SK-MEL-5 (cell line): Measurements from ENCODE around the gene PPP3R1. TPM values are rescaled to one million over a fixed set of nuclear protein-coding genes. Genes with fewer than 3 reads are reported as not detected.
A peak's percentile ranks its signal among the peaks of the same experiment; 100 is the strongest.

Source experiments
- DNase-seq: peaks from one replicate; pipeline ENCODE4 v3.0.0-alpha.2; 2016; ENCODE audit warnings: low read depth, low spot score
- in situ Hi-C: cut with HindIII; loops from 2 replicates; pipeline ENCODE4 v1.10.0; 2016; ENCODE audit warnings: low sequenced_read_pairs, high pct_unique_total_duplicates, low pct_unique_long_range_greater_than_20kb
- total RNA-seq: library from RNA; depleted of rRNA; stranded (reverse); fragments of >200 nt; shearing (Covaris generic); gene quantifications from 2 replicates; pipeline ENCODE4 v1.2.3, GENCODE V29; 2014

PPP3R1 gene
- total RNA-seq, 1 experiment from 2014 or later, result 20.3 TPM

- DNase-seq, result no peak
- in situ Hi-C loops, result no loop called here
These were observed 11.9 kb downstream of the PPP3R1 start for GRCh38 chr2:68240446-68240845.

GRCh38 chr2:68238955-68239822 is 13.1 kb downstream of the PPP3R1 start:
- no peak for DNase-seq

DNA sequence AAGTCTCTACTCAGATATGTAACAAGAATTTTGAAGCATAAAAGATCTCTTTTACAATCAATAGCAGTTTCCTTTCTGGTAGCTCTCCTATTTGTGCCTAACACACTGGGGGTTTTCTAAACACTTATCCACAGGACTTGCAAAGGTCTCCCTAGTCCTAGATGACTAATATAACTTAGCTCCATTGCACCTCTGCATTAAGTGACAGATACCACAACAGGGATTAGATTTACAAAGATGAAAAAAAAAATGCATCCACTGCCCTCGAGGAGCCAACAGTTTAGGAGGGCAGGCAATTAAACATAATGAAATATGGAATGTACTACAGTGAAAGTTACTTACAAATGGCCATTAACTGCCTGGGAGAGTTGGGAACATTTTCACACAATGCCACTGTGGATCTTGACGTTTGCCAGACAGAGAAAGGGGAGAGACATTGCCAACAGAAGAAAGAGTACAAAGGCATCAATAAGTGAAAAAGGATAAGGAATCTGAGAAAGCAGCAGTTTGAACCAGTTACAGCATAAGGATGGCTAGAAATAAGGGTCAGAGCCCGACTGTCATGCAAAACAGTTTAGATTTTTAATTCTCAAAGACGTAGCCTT is 14.3 kb downstream of the PPP3R1 start:
- no peak for DNase-seq
- in situ Hi-C loops, result no loop called here

More at GRCh38 chr2:68238955-68239822, 13.1 kb downstream of the PPP3R1 start:
- in situ Hi-C loops, result no loop called here

- in situ Hi-C loops, result no loop called here
These were observed 14.9 kb downstream of the PPP3R1 start for GRCh38 chr2:68237404-68237803.

GRCh38 chr2:68236876-68237275 is 15.5 kb downstream of the PPP3R1 start:
- in situ Hi-C loops, result no loop called here
- DNase-seq, result no peak

More at GRCh38 chr2:68237404-68237803, 14.9 kb downstream of the PPP3R1 start:
- DNase-seq, result no peak

- in situ Hi-C loops, result no loop called here
- DNase-seq, result no peak
These were observed 16.1 kb downstream of the PPP3R1 start for GRCh38 chr2:68236103-68236734.

DNA sequence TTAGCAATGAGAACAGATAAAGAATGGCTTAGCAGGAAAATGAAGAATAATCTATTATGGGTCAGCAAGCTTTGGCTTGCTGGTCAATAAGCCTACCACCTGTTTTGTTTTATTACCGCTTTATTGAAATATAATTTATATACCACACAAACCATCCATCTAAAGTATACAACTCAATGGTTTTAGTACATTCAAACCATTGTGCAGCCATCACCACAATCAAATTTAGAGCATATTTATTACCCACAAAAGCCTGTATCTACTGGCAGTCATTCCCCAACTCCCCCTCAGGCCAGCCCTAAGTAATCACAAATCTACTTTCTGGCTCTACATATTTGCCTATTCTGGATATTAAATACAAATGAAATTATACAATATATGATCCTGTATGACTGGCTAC is 17.2 kb downstream of the PPP3R1 start:
- in situ Hi-C loops, result no loop called here
- DNase-seq, result no peak

GRCh38 chr2:68234405-68234804 is 17.9 kb downstream of the PPP3R1 start:
- DNase-seq, result no peak
- in situ Hi-C loops, result no loop called here

DNA sequence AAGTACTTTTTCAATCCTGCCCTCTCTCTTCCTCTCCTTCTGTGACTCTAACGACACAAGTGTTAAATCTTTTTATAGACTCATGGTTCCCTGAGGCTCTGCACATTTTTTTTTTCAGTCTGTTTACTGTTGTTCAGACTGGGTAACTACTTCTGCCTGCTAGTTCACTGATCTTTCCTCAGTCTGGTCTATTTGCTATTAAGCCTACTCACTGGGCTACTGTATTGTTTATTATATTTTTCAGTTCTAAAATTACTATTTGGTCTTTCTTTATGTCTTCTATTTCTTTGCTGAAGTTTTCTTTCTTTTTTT is 21.3 kb downstream of the PPP3R1 start:
- DNase-seq, result no peak
- in situ Hi-C loops, result no loop called here

GRCh38 chr2:68230241-68231060 is 21.9 kb downstream of the PPP3R1 start:
- in situ Hi-C loops, result no loop called here

DNA sequence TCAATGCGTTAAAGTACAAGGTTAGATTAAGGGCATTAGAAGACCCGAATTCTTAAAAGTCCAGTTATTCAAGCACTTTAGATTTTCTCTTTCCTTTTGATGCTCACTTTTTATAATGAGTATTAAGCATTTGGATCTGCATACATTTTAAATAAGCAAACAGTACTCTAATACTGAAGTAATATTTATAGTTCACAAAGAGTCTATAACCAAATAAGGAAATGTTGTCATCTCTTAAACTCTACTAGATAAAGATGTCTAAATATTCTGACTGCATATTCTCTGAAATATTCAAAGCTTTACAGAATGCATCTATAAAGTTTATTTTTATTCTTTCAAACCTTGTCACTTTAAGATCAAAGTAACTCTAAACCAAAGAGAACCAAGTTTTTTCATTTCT is 25.5 kb downstream of the PPP3R1 start:
- no peak for DNase-seq
- in situ Hi-C loops, result no loop called here

More at GRCh38 chr2:68230241-68231060, 21.9 kb downstream of the PPP3R1 start:
- DNase-seq, result no peak

- DNase-seq, result peak; percentile 88
- in situ Hi-C loops, result no loop called here
These were observed 27.2 kb downstream of the PPP3R1 start for GRCh38 chr2:68225119-68225632.

DNA sequence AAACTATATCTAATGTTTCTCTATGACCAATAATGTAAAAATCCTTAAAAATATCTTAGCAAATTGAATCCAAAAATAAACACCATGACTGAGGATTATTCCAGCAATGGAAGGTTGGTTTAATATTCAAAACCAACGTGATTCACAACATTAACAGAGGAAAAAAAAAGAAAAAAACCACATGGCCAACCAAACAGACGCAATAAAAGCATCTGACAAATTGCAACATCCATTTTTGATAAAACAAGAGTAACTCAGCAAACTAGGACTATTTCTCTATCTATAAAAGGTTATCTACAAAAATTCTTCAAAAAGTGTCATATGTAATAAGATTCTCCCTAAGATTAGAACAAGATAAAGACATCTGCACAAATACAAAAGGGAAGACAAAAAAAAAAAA is 28.9 kb downstream of the PPP3R1 start:
- in situ Hi-C loops, result no loop called here
- no peak for DNase-seq

GRCh38 chr2:68222287-68222686 is 30.0 kb downstream of the PPP3R1 start:
- no peak for DNase-seq
- in situ Hi-C loops, result no loop called here

DNA sequence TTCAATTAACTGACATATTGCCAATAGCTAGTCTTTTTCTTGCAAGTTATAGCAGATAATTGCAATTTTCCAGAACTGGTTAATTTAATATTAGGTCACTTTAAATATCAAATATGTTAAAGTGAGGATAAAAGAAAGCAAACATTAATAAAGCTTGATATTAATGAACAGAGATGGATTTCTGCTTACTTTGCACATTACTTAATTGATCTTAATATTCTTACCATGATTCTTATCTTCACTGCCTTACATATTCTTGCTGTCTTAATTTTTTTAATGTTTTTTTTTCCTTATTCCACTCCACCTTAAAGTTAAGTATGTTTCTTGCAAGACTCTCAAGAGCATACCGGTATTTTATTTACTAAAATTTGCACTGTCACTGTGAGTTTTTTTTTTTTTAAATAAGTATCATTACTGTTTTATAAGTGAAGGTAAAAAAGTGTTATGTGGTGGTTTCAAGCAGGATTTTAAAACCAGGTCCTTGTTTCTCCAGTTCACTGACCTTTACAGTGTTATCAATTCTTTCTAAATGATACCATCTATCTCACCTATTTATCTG is 33.9 kb downstream of the PPP3R1 start:
- no peak for DNase-seq
- in situ Hi-C loops, result no loop called here

DNA sequence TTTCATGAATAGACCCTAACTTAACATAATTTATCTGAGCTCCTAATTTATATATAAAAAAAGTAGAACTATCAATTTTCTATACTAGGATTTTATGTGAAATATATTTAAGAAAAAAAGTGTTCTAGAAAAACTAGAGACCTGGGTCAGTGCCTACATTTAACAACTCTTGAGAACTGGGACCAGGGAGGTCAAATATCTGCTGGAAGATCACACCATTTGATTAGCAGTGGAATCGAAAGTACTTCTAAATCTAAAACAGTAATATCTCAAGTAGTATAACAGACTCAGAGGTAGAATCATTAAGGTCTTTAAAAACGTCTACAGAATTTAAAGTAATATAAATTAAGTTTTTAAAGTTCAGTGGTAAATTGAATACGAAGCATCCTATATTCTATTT is 34.6 kb downstream of the PPP3R1 start:
- no peak for DNase-seq
- in situ Hi-C loops, result no loop called here

- no peak for DNase-seq
- in situ Hi-C loops, result no loop called here
These were observed 35.6 kb downstream of the PPP3R1 start for GRCh38 chr2:68216454-68217310.
